ENCODE measurements around the gene HSPB6.

Gene HSPB6

DNA sequence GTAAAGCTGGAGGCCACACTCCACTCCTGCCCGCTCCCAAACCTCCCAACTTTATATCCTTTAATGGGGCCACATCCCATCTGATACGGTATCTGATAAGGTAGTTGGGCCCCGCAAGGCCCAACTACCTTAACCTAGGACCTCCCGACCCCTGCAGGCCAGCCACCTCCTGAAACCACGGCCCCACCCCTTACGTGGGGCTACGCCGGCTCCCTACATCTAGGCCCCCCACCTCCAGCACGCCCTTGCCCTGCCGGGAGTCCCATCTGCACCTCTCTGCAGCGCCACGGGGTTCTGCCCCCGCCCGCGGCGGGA, 16.8 kb downstream of the HSPB6 start:
- Histone ChIP-seq H3K27me3 (ENCODE audit: control insufficient read depth, insufficient read depth, low read length) (no peaks in the 10 kb centered on the region), H3K9ac (ENCODE audit: low read length) (peak overlapping the region; percentile 57), H3K4me3 (ENCODE audit: low read depth, low read length) (peak overlapping the region; percentile 81), H3K27ac (ENCODE audit: low read depth, low read length) (no peak overlapping the region), H3K36me3 (ENCODE audit: control insufficient read depth, insufficient read depth, low read length) (peaks cover 35% of the 10 kb centered on the region), H3K9me3 (ENCODE audit: control insufficient read depth, insufficient read depth, low read depth, low read length) (no peaks in the 10 kb centered on the region), H3K4me1 (ENCODE audit: control insufficient read depth, insufficient read depth, low read length) (peaks cover 6% of the 10 kb centered on the region)

DNA sequence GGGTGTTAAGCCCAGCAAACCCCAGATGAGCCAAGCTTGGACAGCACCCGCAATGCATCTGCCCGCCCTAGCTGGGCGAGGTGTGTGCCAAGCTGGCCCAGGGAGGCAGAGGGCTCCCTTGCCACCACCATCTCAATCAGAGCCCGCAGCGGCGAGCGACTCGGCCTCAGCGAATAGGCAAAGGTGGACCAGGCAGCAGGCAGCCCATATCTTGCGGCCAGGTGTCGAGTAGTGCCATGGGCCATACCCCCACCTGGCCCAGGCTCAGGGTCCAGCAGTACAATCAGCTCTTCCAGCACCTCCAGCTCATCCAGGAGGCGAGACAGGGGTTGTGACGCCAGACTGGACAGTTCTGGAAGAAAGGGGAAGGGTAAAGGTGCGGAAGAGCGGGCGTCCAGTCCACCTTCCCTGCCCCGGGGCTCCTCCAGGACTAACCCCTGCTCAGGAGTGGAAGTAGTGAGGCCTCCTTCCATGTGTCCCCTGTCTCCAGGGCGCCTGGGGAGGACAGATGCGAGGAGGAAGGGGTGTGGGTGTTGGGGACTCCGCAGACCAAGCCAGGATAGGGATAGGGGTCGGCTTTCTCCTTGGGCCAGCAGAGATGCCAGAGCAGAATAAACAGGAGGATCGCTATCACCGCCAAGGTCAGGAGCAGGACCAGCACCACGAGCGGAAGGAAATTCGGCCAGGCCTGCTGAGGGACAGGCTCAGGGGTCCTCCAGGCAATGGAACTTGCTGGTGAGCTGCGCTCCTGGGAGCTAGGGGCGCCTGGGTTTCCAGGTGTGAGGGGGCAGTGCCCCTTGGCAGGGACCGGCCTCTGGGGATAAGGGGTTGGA, 17.3 kb downstream of the HSPB6 start:
- Histone ChIP-seq H3K9me3 (ENCODE audit: control insufficient read depth, insufficient read depth, low read depth, low read length) (no peaks in the 10 kb centered on the region), H3K27me3 (ENCODE audit: control insufficient read depth, insufficient read depth, low read length) (no peaks in the 10 kb centered on the region), H3K27ac (ENCODE audit: low read depth, low read length) (no peak overlapping the region), H3K4me3 (ENCODE audit: low read depth, low read length) (peak overlapping the region; percentile 81), H3K36me3 (ENCODE audit: control insufficient read depth, insufficient read depth, low read length) (peaks cover 41% of the 10 kb centered on the region), H3K4me1 (ENCODE audit: control insufficient read depth, insufficient read depth, low read length) (peaks cover 5% of the 10 kb centered on the region), H3K9ac (ENCODE audit: low read length) (peak overlapping the region; percentile 57)

DNA sequence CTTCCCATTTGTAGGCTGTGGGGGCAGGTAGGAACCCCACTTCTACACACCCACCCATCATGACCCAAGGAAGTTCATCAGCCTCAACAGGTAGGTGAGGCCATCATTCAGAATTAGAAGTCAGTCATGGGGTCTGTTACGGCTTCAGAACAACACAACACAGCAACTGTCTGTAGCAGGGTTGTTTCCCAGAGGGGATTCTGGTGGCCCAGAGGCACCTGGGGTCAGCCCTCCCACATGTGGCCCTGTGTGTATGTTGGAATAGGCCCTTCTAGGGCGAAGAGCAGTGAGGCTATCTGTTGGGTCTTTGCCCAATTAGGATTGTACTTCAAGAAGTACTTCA, 18.0 kb downstream of the HSPB6 start:
- no peak overlapping the region for H3K9ac ChIP-seq (ENCODE audit: low read length)
- H3K27me3 ChIP-seq (ENCODE audit: control insufficient read depth, insufficient read depth, low read length) = no peaks in the 10 kb centered on the region
- no peak overlapping the region for H3K4me3 ChIP-seq (ENCODE audit: low read depth, low read length)
- H3K9me3 ChIP-seq (ENCODE audit: control insufficient read depth, insufficient read depth, low read depth, low read length) = no peaks in the 10 kb centered on the region
- peaks cover 47% of the 10 kb centered on the region for H3K36me3 ChIP-seq (ENCODE audit: control insufficient read depth, insufficient read depth, low read length)
- H3K4me1 ChIP-seq (ENCODE audit: control insufficient read depth, insufficient read depth, low read length) = no peaks in the 10 kb centered on the region
- H3K27ac ChIP-seq (ENCODE audit: low read depth, low read length) = no peak overlapping the region

DNA sequence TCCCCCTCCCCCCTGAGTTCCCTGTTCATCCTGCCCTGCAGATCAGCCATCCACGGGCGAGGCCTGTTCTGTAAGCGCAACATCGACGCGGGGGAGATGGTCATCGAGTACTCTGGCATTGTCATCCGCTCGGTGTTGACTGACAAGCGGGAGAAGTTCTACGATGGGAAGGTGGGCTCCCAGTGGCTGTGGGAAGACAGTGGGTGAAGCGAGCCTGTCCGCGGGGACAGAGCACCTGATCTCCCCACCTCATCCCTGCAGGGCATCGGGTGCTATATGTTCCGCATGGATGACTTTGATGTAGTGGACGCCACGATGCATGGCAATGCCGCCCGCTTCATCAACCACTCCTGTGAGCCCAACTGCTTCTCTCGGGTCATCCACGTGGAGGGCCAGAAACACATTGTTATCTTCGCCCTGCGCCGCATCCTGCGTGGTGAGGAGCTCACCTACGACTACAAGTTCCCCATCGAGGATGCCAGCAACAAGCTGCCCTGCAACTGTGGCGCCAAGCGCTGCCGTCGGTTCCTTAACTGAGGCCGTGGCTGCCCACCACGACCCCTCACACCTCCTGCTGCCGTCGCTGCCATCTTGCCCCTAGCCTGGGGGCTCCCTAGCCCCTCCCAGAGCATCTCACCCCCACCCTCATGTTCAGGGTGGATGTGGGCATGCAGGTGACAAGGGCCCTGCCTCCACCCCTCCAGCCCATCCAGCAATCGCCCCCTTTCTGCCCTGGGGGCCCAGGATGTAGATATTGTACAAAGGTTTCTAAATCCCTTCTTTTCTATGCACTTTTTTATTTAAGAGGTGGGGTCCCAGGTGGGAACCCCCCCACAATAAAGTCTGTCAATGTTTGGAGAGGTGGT, 18.6 kb downstream of the HSPB6 start:
- peaks cover 53% of the 10 kb centered on the region for H3K36me3 ChIP-seq (ENCODE audit: control insufficient read depth, insufficient read depth, low read length)
- no peaks in the 10 kb centered on the region for H3K9me3 ChIP-seq (ENCODE audit: control insufficient read depth, insufficient read depth, low read depth, low read length)

DNA sequence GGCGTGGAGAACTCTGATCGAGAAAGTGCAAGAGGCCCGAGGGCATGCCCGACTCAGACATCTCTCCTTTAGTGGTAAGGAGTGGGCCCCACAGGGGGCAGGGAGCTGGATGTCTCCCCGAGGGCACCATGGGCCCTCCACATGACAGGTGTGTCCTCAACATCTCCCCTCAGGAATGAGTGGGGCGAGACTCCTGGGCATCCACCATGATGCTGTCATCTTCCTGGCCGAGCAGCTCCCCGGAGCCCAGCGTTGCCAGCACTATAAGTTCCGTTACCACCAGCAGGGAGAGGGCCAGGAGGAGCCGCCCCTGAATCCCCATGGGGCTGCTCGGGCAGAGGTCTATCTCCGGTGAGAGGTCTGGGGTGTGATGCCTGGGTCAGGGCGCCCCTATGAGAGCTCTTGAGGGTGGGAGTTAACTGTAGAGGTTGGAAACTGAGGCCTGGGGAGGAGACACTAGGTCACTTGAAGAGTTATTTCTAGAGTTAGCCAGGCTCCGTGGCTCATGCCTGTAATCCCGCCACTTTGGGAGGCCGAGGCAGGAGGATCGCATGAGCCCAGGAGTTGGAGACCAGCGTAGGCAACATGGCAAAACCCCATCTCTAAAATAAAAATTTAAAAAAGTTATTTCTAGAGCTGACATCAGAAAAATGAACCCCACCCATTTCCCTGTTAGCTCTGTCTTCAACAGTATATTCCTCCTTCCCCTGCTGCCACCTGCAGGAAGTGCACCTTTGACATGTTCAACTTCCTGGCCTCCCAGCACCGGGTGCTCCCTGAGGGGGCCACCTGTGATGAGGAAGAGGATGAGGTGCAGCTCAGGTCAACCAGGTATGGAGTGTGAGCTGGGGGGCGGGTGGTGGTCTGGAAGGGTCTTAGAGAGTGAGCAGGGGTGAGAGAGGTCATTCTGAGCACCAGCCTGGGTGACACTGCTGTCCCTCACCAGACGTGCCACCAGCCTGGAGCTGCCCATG, 19.6 kb downstream of the HSPB6 start:
- Histone ChIP-seq H3K4me1 (ENCODE audit: control insufficient read depth, insufficient read depth, low read length) (no peaks in the 10 kb centered on the region), H3K9me3 (ENCODE audit: control insufficient read depth, insufficient read depth, low read depth, low read length) (no peaks in the 10 kb centered on the region), H3K36me3 (ENCODE audit: control insufficient read depth, insufficient read depth, low read length) (peaks cover 61% of the 10 kb centered on the region), H3K27ac (ENCODE audit: low read depth, low read length) (no peak overlapping the region), H3K4me3 (ENCODE audit: low read depth, low read length) (no peak overlapping the region), H3K27me3 (ENCODE audit: control insufficient read depth, insufficient read depth, low read length) (no peaks in the 10 kb centered on the region), H3K9ac (ENCODE audit: low read length) (no peak overlapping the region)

More for the DNA sequence above, 18.6 kb downstream of the HSPB6 start:
- no peaks in the 10 kb centered on the region for H3K27me3 ChIP-seq (ENCODE audit: control insufficient read depth, insufficient read depth, low read length)
- H3K27ac ChIP-seq (ENCODE audit: low read depth, low read length) = no peak overlapping the region
- H3K9ac ChIP-seq (ENCODE audit: low read length) = no peak overlapping the region
- H3K4me1 ChIP-seq (ENCODE audit: control insufficient read depth, insufficient read depth, low read length) = no peaks in the 10 kb centered on the region
- H3K4me3 ChIP-seq (ENCODE audit: low read depth, low read length) = no peak overlapping the region

DNA sequence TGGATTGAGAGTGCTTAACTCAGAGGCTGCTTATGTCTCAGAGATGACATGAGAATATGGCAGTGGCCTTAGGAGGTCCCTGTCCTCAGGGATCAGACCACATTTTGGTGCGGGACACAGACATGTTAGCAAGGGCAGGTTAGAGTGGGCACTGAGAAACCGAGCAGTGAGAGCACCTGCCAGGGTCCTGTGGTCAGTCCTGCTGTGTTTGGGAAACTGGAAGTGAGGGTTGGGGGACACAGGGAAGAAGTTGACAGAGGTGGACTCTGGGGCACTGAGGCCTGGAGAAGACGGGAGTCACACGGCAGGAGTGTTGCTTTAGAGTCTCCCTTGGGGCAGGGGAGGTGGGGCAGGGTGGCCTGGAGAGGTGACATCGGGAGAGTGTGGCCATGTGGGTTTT, 21.9 kb downstream of the HSPB6 start:
- Histone ChIP-seq H3K4me1 (ENCODE audit: control insufficient read depth, insufficient read depth, low read length) (no peaks in the 10 kb centered on the region), H3K9me3 (ENCODE audit: control insufficient read depth, insufficient read depth, low read depth, low read length) (no peaks in the 10 kb centered on the region), H3K27me3 (ENCODE audit: control insufficient read depth, insufficient read depth, low read length) (no peaks in the 10 kb centered on the region), H3K4me3 (ENCODE audit: low read depth, low read length) (no peak overlapping the region), H3K27ac (ENCODE audit: low read depth, low read length) (no peak overlapping the region), H3K9ac (ENCODE audit: low read length) (no peak overlapping the region), H3K36me3 (ENCODE audit: control insufficient read depth, insufficient read depth, low read length) (peaks cover 84% of the 10 kb centered on the region)

DNA sequence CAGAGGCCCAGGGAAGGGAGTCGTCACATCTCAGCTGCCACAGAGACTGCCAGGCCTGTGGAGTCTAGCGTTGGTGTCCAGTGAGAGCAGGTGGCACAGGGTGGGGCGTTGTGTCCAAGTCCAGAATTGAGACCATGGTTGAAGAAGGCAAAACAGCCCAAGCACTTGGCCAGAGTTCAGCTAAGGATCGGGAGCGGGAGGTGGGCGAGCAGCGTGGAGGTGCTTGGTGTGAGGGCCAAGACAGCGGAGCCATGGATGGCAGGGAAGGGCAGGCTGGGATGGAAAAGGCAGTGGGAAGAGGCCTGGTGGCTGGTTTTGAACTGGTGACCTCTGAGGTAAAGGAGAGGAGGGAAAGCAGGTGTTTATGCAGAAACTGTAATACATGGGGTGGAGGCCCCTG, 22.6 kb downstream of the HSPB6 start:
- H3K9me3 ChIP-seq (ENCODE audit: control insufficient read depth, insufficient read depth, low read depth, low read length) = no peaks in the 10 kb centered on the region
- no peak overlapping the region for H3K27ac ChIP-seq (ENCODE audit: low read depth, low read length)
- no peak overlapping the region for H3K4me3 ChIP-seq (ENCODE audit: low read depth, low read length)
- no peak overlapping the region for H3K9ac ChIP-seq (ENCODE audit: low read length)
- no peaks in the 10 kb centered on the region for H3K4me1 ChIP-seq (ENCODE audit: control insufficient read depth, insufficient read depth, low read length)
- peaks cover 90% of the 10 kb centered on the region for H3K36me3 ChIP-seq (ENCODE audit: control insufficient read depth, insufficient read depth, low read length)
- no peaks in the 10 kb centered on the region for H3K27me3 ChIP-seq (ENCODE audit: control insufficient read depth, insufficient read depth, low read length)

DNA sequence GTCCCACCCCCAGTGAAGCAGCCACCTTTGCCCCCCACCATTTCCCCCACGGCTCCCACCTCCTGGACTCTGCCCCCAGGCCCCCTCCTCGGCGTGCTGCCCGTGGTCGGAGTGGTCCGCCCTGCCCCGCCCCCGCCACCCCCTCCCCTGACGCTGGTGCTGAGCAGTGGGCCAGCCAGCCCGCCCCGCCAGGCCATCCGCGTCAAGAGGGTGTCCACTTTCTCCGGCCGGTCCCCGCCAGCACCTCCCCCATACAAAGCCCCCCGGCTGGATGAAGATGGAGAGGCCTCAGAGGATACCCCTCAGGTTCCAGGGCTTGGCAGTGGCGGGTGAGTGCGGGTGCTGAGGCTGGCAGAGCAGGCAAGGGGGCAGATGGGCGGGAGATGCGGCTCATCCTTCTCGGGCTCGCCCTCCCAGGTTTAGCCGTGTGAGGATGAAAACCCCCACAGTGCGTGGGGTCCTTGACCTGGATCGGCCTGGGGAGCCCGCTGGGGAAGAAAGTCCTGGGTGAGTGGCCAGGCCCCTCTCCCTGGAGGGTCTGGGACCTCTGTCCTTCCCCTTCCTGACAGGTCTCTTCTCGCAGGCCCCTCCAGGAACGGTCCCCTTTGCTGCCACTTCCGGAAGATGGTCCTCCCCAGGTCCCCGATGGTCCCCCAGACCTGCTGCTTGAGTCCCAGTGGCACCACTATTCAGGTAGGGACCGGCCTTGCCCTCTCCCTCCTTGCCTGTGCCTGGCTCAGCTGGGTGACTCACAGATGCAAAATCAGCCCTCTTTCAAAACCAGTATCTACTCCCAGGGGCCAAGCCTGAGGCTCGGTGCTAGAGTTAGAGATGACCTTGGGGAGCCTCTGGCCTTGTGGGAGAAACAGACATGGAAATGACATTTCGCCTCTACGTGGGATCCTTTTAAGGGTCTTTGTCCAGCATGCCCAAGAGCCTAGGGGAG, 23.4 kb downstream of the HSPB6 start:
- H3K4me3 ChIP-seq (ENCODE audit: low read depth, low read length) = no peak overlapping the region
- H3K36me3 ChIP-seq (ENCODE audit: control insufficient read depth, insufficient read depth, low read length) = peaks cover 92% of the 10 kb centered on the region
- H3K9ac ChIP-seq (ENCODE audit: low read length) = no peak overlapping the region
- no peaks in the 10 kb centered on the region for H3K9me3 ChIP-seq (ENCODE audit: control insufficient read depth, insufficient read depth, low read depth, low read length)
- H3K27ac ChIP-seq (ENCODE audit: low read depth, low read length) = no peak overlapping the region
- H3K4me1 ChIP-seq (ENCODE audit: control insufficient read depth, insufficient read depth, low read length) = no peaks in the 10 kb centered on the region
- H3K27me3 ChIP-seq (ENCODE audit: control insufficient read depth, insufficient read depth, low read length) = no peaks in the 10 kb centered on the region

DNA sequence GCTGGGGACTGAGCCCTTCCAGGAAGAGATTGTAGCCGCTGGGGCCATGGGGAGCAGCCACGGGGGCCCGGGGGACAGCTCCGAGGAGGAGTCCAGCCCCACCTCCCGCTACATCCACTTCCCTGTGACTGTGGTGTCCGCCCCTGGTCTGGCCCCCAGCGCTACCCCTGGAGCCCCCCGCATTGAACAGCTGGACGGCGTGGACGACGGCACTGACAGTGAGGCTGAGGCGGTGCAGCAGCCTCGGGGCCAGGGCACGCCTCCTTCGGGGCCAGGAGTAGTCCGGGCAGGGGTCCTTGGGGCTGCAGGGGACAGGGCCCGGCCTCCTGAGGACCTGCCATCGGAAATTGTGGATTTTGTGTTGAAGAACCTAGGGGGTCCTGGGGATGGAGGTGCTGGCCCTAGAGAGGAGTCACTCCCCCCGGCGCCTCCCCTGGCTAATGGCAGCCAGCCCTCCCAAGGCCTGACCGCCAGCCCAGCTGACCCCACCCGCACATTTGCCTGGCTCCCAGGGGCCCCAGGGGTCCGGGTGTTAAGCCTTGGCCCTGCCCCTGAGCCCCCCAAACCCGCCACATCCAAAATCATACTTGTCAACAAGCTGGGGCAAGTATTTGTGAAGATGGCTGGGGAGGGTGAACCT, 24.2 kb downstream of the HSPB6 start:
- H3K9ac ChIP-seq (ENCODE audit: low read length) = no peak overlapping the region
- H3K9me3 ChIP-seq (ENCODE audit: control insufficient read depth, insufficient read depth, low read depth, low read length) = no peaks in the 10 kb centered on the region
- H3K27me3 ChIP-seq (ENCODE audit: control insufficient read depth, insufficient read depth, low read length) = no peaks in the 10 kb centered on the region
- no peak overlapping the region for H3K27ac ChIP-seq (ENCODE audit: low read depth, low read length)
- H3K4me1 ChIP-seq (ENCODE audit: control insufficient read depth, insufficient read depth, low read length) = no peaks in the 10 kb centered on the region
- peaks cover 92% of the 10 kb centered on the region for H3K36me3 ChIP-seq (ENCODE audit: control insufficient read depth, insufficient read depth, low read length)
- H3K4me3 ChIP-seq (ENCODE audit: low read depth, low read length) = no peak overlapping the region
